K562 (cell line): ENCODE results near the gene BDH1. TPM values are rescaled to one million over a fixed set of nuclear protein-coding genes. Genes with fewer than 3 reads are reported as not detected.

ENCODE experiments used
- ATAC-seq: fragments of 200-7000 bp; cut with Tn5 transposase; 3 replicates; pipeline ENCODE4 v1.9.1; 2020; ENCODE audit warnings: moderate library complexity
- BruUV-seq: library from RNA; stranded (reverse); fragments of 400-500 nt; replicated peaks from 2 replicates; lab custom pipeline; 2021; lab: Mats Ljungman, UMichigan
- CTCF ChIA-PET: fragments of 300-600 bp; formaldehyde crosslinking; extraction: SDS; loops from one replicate; lab custom pipeline; 2021; ENCODE audit warnings: low intra/inter-chr PET ratio; lab: Yijun Ruan, JAX
- POLR2A ChIA-PET: fragments of 300-600, 350-650 bp; sonication (Branson Sonifier 250); formaldehyde crosslinking; extraction: SDS; loops from one replicate; lab custom pipeline; 2021; ENCODE audit warnings: antibody characterized with exemption, inconsistent platforms; lab: Yijun Ruan, JAX
- DNase-seq, 4 experiments: peaks; one replicate each; pipeline versions ENCODE4 v3.0.0 to v3.0.0-alpha.2; 2011 to 2018; ENCODE audit warnings: low spot score in 3 of 4, mixed read lengths in 3 of 4; ENCODE audit errors: extremely low read depth in 1 of 4
- FAIRE-seq: peaks from 2 replicates; lab custom pipeline; 2011; peaks lifted over from hg19 to GRCh38; lab: Jason Lieb, UNC
- H2AFZ ChIP-seq: 2 replicates; pipeline ENCODE4 v1.6.0; 2011; ENCODE audit warnings: low read depth, low read length, control low read depth, inconsistent platforms
- H3K27ac ChIP-seq: fragments of 200-600 bp; 3 replicates; pipeline ENCODE4 v1.8.0; 2011; ENCODE audit warnings: low read depth, mild to moderate bottlenecking, control low read depth, inconsistent platforms, low read length, moderate library complexity, mixed read lengths; ENCODE audit errors: extremely low read depth
- H3K27me3 ChIP-seq, 2 experiments: fragments of 300-600 bp in 1 of 2; 2 replicates in 1 of 2; 3 replicates in 1 of 2; pipeline versions ENCODE4 v1.6.0 to v1.8.0; 2011; ENCODE audit warnings: inconsistent platforms in 2 of 2, low read length in 2 of 2, mild to moderate bottlenecking in 1 of 2, mixed read lengths in 1 of 2, moderate library complexity in 1 of 2; ENCODE audit not compliant: control insufficient read depth in 2 of 2, insufficient read depth in 2 of 2
- H3K36me3 ChIP-seq: fragments of 300-600 bp; 3 replicates; pipeline ENCODE4 v1.8.0; 2011; ENCODE audit warnings: mild to moderate bottlenecking, low read length, inconsistent platforms; ENCODE audit not compliant: control insufficient read depth, insufficient read depth
- H3K4me1 ChIP-seq, 2 experiments: fragments of 200-600 bp in 1 of 2; replicated peaks in 1 of 2; 2 replicates in 1 of 2; 3 replicates in 1 of 2; pipeline versions ENCODE4 v1.5.1 to v1.8.0; 2011; ENCODE audit warnings: inconsistent platforms in 2 of 2, low read length in 2 of 2, mild to moderate bottlenecking in 1 of 2, mixed read lengths in 1 of 2, moderate library complexity in 1 of 2; ENCODE audit not compliant: control insufficient read depth in 2 of 2, insufficient read depth in 2 of 2
- H3K4me2 ChIP-seq: 2 replicates; pipeline ENCODE4 v1.6.1; 2011; ENCODE audit warnings: low read length, control low read depth, inconsistent platforms, mixed read lengths; ENCODE audit not compliant: insufficient read depth
- H3K4me3 ChIP-seq: fragments of 200-600 bp; sonication (generic), shearing (Covaris generic); 2 replicates; pipeline ENCODE4 v1.5.1; 2016; ENCODE audit warnings: control low read depth, inconsistent platforms
- H3K79me2 ChIP-seq: fragments of 200-600 bp; 3 replicates; pipeline ENCODE4 v1.8.0; 2011; ENCODE audit warnings: low read length, inconsistent platforms; ENCODE audit not compliant: control insufficient read depth, insufficient read depth
- H3K9ac ChIP-seq, 2 experiments: 2 replicates each; pipeline versions ENCODE4 v1.6.0 to v1.6.1; 2011; ENCODE audit warnings: low read depth in 2 of 2, low read length in 2 of 2, control low read depth in 1 of 2, inconsistent platforms in 1 of 2, mild to moderate bottlenecking in 1 of 2, mixed read lengths in 1 of 2; ENCODE audit not compliant: insufficient read depth in 1 of 2
- H3K9me1 ChIP-seq: one replicate; pipeline ENCODE4 v1.6.0; 2011; ENCODE audit warnings: inconsistent platforms, mild to moderate bottlenecking, low read length, moderate library complexity; ENCODE audit not compliant: control insufficient read depth, insufficient read depth
- H3K9me3 ChIP-seq: replicated peaks from 2 replicates; pipeline ENCODE4 v1.5.1; 2011; ENCODE audit warnings: low read depth, low read length, inconsistent platforms; ENCODE audit not compliant: control insufficient read depth, insufficient read depth
- H4K20me1 ChIP-seq: replicated peaks from 2 replicates; pipeline ENCODE4 v1.6.1; 2011; ENCODE audit warnings: low read length, inconsistent platforms, mixed read lengths; ENCODE audit not compliant: control insufficient read depth, insufficient read depth
- CTBP1 ChIP-seq: fragments of 450-650 bp; IDR thresholded peaks from 2 replicates; pipeline ENCODE4 v1.6.1; 2016; ENCODE audit warnings: borderline replicate concordance
- CTCF ChIP-seq, 3 experiments: IDR thresholded peaks in 2 of 3; conservative IDR thresholded peaks in 1 of 3; 2 replicates each; pipeline ENCODE4 v1.5.1; 2011 to 2012; ENCODE audit warnings: low read length in 3 of 3, mild to moderate bottlenecking in 3 of 3, control low read depth in 2 of 3, improper control_type of control experiment in 1 of 3, inconsistent platforms in 1 of 3, low read depth in 1 of 3, mixed read lengths in 1 of 3, moderate library complexity in 1 of 3; ENCODE audit not compliant: insufficient read depth in 2 of 3
- HINFP ChIP-seq: fragments of 450-650 bp; conservative IDR thresholded peaks from 2 replicates; pipeline ENCODE4 v1.6.1; 2016; ENCODE audit warnings: missing genetic modification characterization, low read depth, mild to moderate bottlenecking, control low read depth, missing compliant biosample characterization
- JUND ChIP-seq, 2 experiments: IDR thresholded peaks; 2 replicates in 1 of 2; 3 replicates in 1 of 2; pipeline ENCODE4 v1.6.1; 2011; ENCODE audit warnings: borderline replicate concordance in 2 of 2, low read depth in 2 of 2, low read length in 2 of 2, improper control_type of control experiment in 1 of 2, missing biosample characterization in 1 of 2, missing genetic modification characterization in 1 of 2, missing genetic modification reagents in 1 of 2
- KLF6 ChIP-seq: fragments of 250-450 bp; sonication (Bioruptor Pico); IDR thresholded peaks from 2 replicates; pipeline ENCODE4 v1.4.0; 2020; ENCODE audit warnings: mild to moderate bottlenecking, moderate library complexity, borderline replicate concordance
- MCM2 ChIP-seq: fragments of 450-650 bp; IDR thresholded peaks from 2 replicates; pipeline ENCODE4 v1.6.1; 2017; ENCODE audit warnings: low read depth, mild to moderate bottlenecking
- RAD21 ChIP-seq, 2 experiments: fragments of 250-450 bp in 1 of 2; fragments of 450-650 bp in 1 of 2; sonication (Bioruptor Pico) in 1 of 2; formaldehyde crosslinking in 1 of 2; IDR thresholded peaks in 1 of 2; conservative IDR thresholded peaks in 1 of 2; 2 replicates each; pipeline versions ENCODE4 v1.4.0 to v1.8.0; 2020 to 2022; ENCODE audit warnings: mild to moderate bottlenecking in 2 of 2, moderate library complexity in 1 of 2
- SMC3 ChIP-seq: conservative IDR thresholded peaks from 2 replicates; pipeline ENCODE4 v1.6.1; 2011; ENCODE audit warnings: low read depth, low read length, improper control_type of control experiment; ENCODE audit not compliant: insufficient read depth
- STAG1 ChIP-seq: sonication (generic); formaldehyde crosslinking; IDR thresholded peaks from 2 replicates; pipeline ENCODE4 v1.5.0; 2020; ENCODE audit warnings: missing genetic modification reagents, borderline replicate concordance
- ZNF263 ChIP-seq: sonication (generic); formaldehyde crosslinking; IDR thresholded peaks from 2 replicates; pipeline ENCODE4 v1.8.0; 2022; ENCODE audit warnings: mild to moderate bottlenecking, missing genetic modification reagents, borderline replicate concordance
- ZNF696 ChIP-seq: fragments of 250-450 bp; sonication (Bioruptor Pico); conservative IDR thresholded peaks from 2 replicates; pipeline ENCODE4 v1.4.0; 2020; ENCODE audit warnings: mild to moderate bottlenecking, moderate library complexity
- WGBS: fragments of 100-300 bp; shearing (Covaris generic); methylation state at CpG from one replicate; pipeline ENCODE4 v1.1.6; 2016; ENCODE audit warnings: low coverage, mixed read lengths; ENCODE audit not compliant: insufficient coverage; ENCODE audit errors: missing lambda C conversion rate; 5-methylcytosine and 5-hydroxymethylcytosine counted together
- in situ Hi-C: fragments of 300-500 bp; cut with MboI; formaldehyde crosslinking; loops from 4 replicates; pipeline ENCODE4 v1.15.0; 2018; ENCODE audit warnings: inconsistent platforms, mixed read lengths
- intact Hi-C: fragments of 100-400 bp; cut with micrococcal nuclease; formaldehyde crosslinking; loops from 2 replicates; pipeline ENCODE4 v1.14.2; 2022
- polyA plus RNA-seq, 8 experiments: library from polyadenylated mRNA; depleted of rRNA in 4 of 8; stranded (reverse) in 5 of 8; unstranded in 3 of 8; fragments of >200 nt; fragmentation: Nextera tagmentation in 2 of 8; fragmentation: Illumina TruSeq in 1 of 8; extraction: Ambion mirVana in 2 of 8; extraction: Trizol in 1 of 8; gene quantifications; 2 replicates each; pipeline versions ENCODE4 v1.2.1 to v1.2.3, GENCODE V29; 2011 to 2014; ENCODE audit warnings: inconsistent platforms in 1 of 8, missing spikeins in 1 of 8
- total RNA-seq, 7 experiments: library from RNA; depleted of rRNA in 6 of 7; stranded (reverse); fragments of >200 nt in 6 of 7; fragmentation: Illumina TruSeq in 2 of 7; extraction: Trizol in 2 of 7; gene quantifications; 2 replicates each; pipeline versions ENCODE4 v1.2.1 to v1.2.3, GENCODE V29; 2011 to 2021; ENCODE audit warnings: low replicate concordance in 1 of 7
- TF ChIP-seq, protein P1 (sequence below): fragments of 450-650 bp; IDR thresholded peaks from 2 replicates; pipeline ENCODE4 v1.6.1; 2016

Gene BDH1
- total and polyA plus RNA-seq, 9 of the 15 experiments (the other 6 are each of a cell fraction or from before 2014, with no cell fraction given) = 0.07 to 0.89 (median 0.12) TPM; not detected in 3

GRCh38 chr3:197525706-197526105 lies 30.1 kb downstream of the BDH1 start:
- FAIRE-seq (peak; percentile 73), ATAC-seq (peak; percentile 86), DNase-seq (peak in 2 of 4 experiments; percentile 49 to 60)
- H2AFZ ChIP-seq = no peak overlapping the region
- no peak overlapping the region for H3K4me2 ChIP-seq
- H3K79me2 ChIP-seq = no peaks in the 10 kb centered on the region
- no peak overlapping the region for H3K27ac ChIP-seq
- H4K20me1 ChIP-seq = peaks cover 11% of the 10 kb centered on the region; the same call in 1 of the 2 replicates
- no peak overlapping the region for H3K4me3 ChIP-seq
- in situ Hi-C loops = no loop called here
- H3K4me1 ChIP-seq = peaks cover 0 to 11% of the 10 kb centered on the region in 2 experiments; a peak in 3 of 5 replicates
- intact Hi-C loops = no loop called here
- no TSS peak for BruUV-seq
- no peaks in the 10 kb centered on the region for H3K9me3 ChIP-seq
- ChIA-PET POLR2A (interaction anchor here (0.5 to 1.4 kb wide), 7 partner anchors 9 to 532 kb away, joined by 3 to 5 read pairs (median 3); no protein-coding TSS in a partner anchor), CTCF (interaction anchor here (0.5 to 1.3 kb wide), 2 partner anchors 141 to 302 kb away, joined by 3 to 4 read pairs; no protein-coding TSS in a partner anchor)
- WGBS = 0% methylated on average over 5 of the region's 5 CpGs
- no peaks in the 10 kb centered on the region for H3K9me1 ChIP-seq
- peaks cover 68 to 86% of the 10 kb centered on the region in 2 experiments for H3K27me3 ChIP-seq
- H3K36me3 ChIP-seq = no peaks in the 10 kb centered on the region
- H3K9ac ChIP-seq = 0 out of 4 replicates have a peak overlapping the region, but pooled peaks of 1 of the 2 experiments have one; percentile 40
- TF ChIP-seq, protein P1, sequence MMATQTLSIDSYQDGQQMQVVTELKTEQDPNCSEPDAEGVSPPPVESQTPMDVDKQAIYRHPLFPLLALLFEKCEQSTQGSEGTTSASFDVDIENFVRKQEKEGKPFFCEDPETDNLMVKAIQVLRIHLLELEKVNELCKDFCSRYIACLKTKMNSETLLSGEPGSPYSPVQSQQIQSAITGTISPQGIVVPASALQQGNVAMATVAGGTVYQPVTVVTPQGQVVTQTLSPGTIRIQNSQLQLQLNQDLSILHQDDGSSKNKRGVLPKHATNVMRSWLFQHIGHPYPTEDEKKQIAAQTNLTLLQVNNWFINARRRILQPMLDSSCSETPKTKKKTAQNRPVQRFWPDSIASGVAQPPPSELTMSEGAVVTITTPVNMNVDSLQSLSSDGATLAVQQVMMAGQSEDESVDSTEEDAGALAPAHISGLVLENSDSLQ = peak; percentile 53; the same call in 1 of the 2 replicates
- TF ChIP-seq ZNF696 (CRISPR knock-in tag) (no peak), HINFP (tag) (no peak), JUND (IDR thresholded peaks at IDR 0.05; ENCODE audit: borderline replicate concordance, low read depth, low read length) (0 out of 2 replicates have a peak, but pooled peaks have one; percentile 5), JUND (tag; IDR thresholded peaks at IDR 0.05; ENCODE audit: borderline replicate concordance, low read depth, low read length) (no peak), MCM2 (peak; percentile 89; the same call in 1 of the 2 replicates), CTCF (IDR thresholded peaks at IDR 0.05 in 2 of 3, conservative IDR thresholded peaks at IDR 0.05 in 1 of 3; ENCODE audit: insufficient read depth in 2 of 3, low read depth in 1 of 3, low read length in 3 of 3) (peak; percentile 63 to 96 (median 86)), RAD21 (CRISPR knock-in tag; conservative IDR thresholded peaks at IDR 0.05 in 1 of 2, IDR thresholded peaks at IDR 0.05 in 1 of 2) (peak in 1 of 2 experiments; percentile 66; a peak in 3 of 4 replicates), SMC3 (peak; percentile 42), KLF6 (CRISPR knock-in tag) (no peak), CTBP1 (peak; percentile 16; the same call in 1 of the 2 replicates), STAG1 (CRISPR knock-in tag) (peak; percentile 57; the same call in 1 of the 2 replicates), ZNF263 (CRISPR knock-in tag) (peak; percentile 100)
